ENCODE results near the gene ZBTB4. TPM values are rescaled to one million over a fixed set of nuclear protein-coding genes. Genes with fewer than 3 reads are reported as not detected.

The ZBTB4 gene
- total RNA-seq, 1 donor, result 30.9 TPM

DNA sequence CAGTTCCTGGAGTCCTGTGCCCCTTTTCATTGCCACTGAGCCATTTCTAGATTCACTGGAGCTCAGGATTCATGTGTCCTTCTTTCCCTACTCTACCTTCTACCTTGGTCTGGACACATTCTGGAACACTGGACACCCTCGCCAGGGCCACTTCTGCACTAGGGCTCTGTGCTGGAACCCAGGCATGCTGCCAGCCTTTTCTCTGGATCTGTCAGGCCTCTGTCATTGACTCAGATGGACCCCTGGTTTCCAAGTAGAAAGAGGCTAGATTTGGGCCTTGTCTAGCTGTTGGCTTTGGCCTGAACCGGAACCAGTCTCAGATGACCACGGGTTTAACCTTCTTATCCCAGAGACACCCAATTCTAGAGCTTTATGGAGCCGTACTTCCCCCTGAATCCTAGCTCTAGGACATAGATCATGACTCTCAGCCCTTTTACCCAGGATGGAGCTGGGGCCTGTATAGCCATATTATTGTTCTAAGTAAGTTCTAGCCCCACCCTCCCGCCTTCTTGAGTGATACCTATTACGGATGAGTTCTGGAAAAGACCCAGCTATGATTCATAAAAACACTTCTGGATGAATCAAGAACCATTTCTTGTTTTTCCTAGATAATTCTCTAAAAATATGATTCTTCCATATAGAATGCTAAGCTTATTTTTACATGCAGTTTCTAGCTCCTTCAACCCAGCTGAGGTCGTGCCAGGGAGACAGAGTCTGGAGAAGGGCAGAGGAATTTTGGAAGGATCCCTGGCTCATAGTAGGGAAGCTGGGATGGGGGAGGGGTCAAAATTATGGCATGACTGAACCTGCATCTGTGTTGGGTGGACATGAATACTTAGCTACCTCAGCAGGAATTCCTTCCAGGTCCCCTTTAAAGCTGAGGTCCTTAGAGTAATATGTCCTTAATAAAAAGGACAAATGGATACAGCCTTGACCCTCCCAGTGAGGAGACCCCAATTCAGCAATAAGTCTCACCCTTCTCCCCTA lies 35.6 kb downstream of the ZBTB4 start:
- Histone ChIP-seq H3K9me3 (ENCODE audit: low read depth, low read length) (no peaks in the 10 kb centered on the region), H3K27me3 (ENCODE audit: insufficient read depth, low read length) (peaks cover 72% of the 10 kb centered on the region), H3K4me1 (ENCODE audit: insufficient read depth, low read length) (peaks cover 45% of the 10 kb centered on the region), H3K4me3 (ENCODE audit: low read length) (no peak overlapping the region)

- peaks cover 61% of the 10 kb centered on the region for H3K4me1 ChIP-seq (ENCODE audit: insufficient read depth, low read length)
- peaks cover 67% of the 10 kb centered on the region for H3K27me3 ChIP-seq (ENCODE audit: insufficient read depth, low read length)
- H3K9me3 ChIP-seq (ENCODE audit: low read depth, low read length), result no peaks in the 10 kb centered on the region
- H3K4me3 ChIP-seq (ENCODE audit: low read length), result no peak overlapping the region
Observed at GRCh38 chr17:7442142-7442541, 37.3 kb downstream of the ZBTB4 start.

GRCh38 chr17:7441266-7441665 lies 38.2 kb downstream of the ZBTB4 start:
- Histone ChIP-seq H3K27me3 (ENCODE audit: insufficient read depth, low read length) (peaks cover 60% of the 10 kb centered on the region), H3K4me3 (ENCODE audit: low read length) (no peak overlapping the region), H3K4me1 (ENCODE audit: insufficient read depth, low read length) (peaks cover 65% of the 10 kb centered on the region), H3K9me3 (ENCODE audit: low read depth, low read length) (no peaks in the 10 kb centered on the region)

DNA sequence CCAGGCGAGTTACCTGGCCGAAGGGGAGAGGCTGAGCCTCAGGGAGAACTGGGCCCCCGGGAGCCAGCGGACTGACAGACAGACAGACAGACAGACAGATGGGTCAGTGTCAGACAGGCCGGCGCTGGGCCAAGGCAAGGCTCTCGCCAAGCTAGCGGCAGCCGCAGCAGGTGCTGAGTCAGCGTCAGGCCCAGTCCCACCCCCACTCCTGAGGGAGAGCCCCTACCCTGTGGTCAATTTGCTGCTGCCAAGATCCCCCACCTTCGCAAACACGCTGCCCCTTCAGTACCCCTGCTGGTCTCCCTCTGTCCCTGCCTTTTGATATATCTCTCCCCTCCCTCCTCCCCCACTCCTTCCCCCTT lies 38.6 kb downstream of the ZBTB4 start:
- peaks cover 56% of the 10 kb centered on the region for H3K27me3 ChIP-seq (ENCODE audit: insufficient read depth, low read length)

DNA sequence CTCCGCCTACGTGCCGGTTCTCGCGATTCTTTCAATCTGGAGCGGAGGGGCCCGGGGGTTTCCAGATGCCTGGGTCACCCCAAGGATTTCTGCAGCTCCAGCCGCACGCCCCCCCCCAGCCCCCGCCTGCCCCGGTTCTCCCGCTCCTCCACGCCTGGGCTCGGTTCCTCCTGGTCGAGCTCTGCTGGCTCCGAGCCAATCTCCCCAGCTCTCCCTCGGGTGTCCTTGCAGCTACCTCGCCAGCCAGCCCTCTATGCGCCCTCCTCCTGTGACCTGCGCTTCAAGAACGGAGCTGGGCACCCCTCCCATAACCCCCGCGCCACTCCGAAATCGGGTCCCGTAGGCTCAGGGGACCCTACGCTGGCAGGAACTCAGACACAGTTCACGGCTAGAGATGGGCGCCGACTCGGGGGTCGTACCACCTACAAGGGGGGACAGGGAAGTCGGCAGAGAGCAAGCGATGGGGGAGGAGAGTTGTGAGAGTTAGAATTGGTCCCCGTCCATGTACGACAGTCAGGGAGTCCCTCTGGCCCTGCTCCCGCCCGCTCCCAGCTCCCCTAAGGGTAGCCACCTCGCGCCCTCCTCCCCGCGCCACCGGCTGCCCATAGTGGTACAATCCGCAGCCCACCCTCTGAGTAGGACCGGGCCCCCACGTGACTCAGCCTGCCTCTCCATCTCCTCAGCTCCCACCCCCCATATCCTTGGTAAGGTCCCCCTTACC lies 39.2 kb downstream of the ZBTB4 start:
- Histone ChIP-seq H3K9me3 (ENCODE audit: low read depth, low read length) (no peaks in the 10 kb centered on the region), H3K4me1 (ENCODE audit: insufficient read depth, low read length) (peaks cover 59% of the 10 kb centered on the region), H3K27me3 (ENCODE audit: insufficient read depth, low read length) (peaks cover 51% of the 10 kb centered on the region), H3K4me3 (ENCODE audit: low read length) (no peak overlapping the region)

More for the DNA sequence above, 38.6 kb downstream of the ZBTB4 start:
- no peaks in the 10 kb centered on the region for H3K9me3 ChIP-seq (ENCODE audit: low read depth, low read length)
- no peak overlapping the region for H3K4me3 ChIP-seq (ENCODE audit: low read length)
- peaks cover 64% of the 10 kb centered on the region for H3K4me1 ChIP-seq (ENCODE audit: insufficient read depth, low read length)

DNA sequence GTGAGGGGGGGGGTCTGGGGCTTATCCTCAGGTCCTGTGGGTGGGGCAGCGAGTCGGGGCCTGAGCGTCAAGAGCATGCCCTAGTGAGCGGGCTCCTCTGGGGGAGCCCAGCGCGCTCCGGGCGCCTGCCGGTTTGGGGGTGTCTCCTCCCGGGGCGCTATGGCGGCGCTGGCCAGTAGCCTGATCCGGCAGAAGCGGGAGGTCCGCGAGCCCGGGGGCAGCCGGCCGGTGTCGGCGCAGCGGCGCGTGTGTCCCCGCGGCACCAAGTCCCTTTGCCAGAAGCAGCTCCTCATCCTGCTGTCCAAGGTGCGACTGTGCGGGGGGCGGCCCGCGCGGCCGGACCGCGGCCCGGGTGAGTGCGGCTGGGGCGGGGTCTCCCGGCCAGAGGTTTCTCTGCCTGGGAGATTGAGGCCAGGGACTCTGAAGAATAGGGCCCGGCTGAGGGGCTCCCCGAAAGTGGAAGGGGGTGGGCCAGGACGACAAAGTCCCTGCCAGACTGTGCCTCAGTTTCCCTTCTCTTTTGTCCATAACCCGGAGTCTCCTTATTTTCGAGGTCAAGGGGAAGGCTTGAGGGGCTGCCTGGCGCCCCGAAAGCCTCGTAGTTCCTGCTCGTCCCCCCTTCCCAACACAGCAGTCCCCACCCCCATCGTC lies 39.8 kb downstream of the ZBTB4 start, which contains the start of gene FGF11:
FGF11 (plus strand) TSS at position 51 of the 651 bp plus-strand sequence; CDS start at position 160, 109 bp downstream.
- H3K9me3 ChIP-seq (ENCODE audit: low read depth, low read length), result no peaks in the 10 kb centered on the region
- H3K4me1 ChIP-seq (ENCODE audit: insufficient read depth, low read length), result peaks cover 56% of the 10 kb centered on the region
- peak within 1 kb of the TSS; percentile 9 for H3K4me3 ChIP-seq (ENCODE audit: low read length)
- H3K27me3 ChIP-seq (ENCODE audit: insufficient read depth, low read length), result peaks cover 46% of the 10 kb centered on the region

GRCh38 chr17:7438656-7439460 lies 40.6 kb downstream of the ZBTB4 start:
- H3K4me3 ChIP-seq (ENCODE audit: low read length), result no peak overlapping the region

DNA sequence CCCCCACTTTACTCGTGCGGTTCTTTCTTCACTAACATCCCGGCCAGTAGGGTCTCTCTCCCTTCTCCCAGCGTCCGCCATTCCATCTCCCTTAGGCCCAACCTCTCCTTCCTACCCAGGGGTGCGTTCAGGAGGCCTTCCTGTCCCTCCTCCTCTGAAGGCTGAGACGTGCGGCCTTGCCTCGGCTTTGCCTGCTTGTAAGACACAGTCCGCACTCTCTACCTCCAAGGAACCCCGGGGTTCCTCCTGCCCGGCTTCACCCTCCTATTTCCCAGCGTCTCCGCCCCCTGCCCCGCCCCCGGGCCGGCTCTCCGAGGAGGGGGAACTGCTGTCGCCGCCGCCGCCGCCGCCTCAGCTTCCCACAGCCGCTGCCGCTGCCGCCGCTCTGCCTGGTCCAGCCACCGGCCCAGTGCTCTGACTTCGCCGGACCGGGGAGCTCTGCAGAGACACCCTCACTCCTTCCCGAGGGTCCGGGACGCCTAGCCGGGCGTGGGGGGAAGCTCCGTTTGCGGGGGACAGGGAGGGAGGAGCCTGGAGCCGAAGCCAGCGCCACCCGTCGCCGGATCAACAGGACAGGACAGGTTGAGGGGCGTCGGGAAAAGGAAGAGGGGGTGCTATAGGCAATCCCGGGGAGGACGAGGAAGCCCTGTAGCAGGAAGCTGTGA lies 41.3 kb downstream of the ZBTB4 start:
- Histone ChIP-seq H3K4me1 (ENCODE audit: insufficient read depth, low read length) (peaks cover 55% of the 10 kb centered on the region), H3K4me3 (ENCODE audit: low read length) (peak overlapping the region; percentile 9), H3K27me3 (ENCODE audit: insufficient read depth, low read length) (peaks cover 38% of the 10 kb centered on the region), H3K9me3 (ENCODE audit: low read depth, low read length) (no peaks in the 10 kb centered on the region)

More at GRCh38 chr17:7438656-7439460, 40.6 kb downstream of the ZBTB4 start:
- Histone ChIP-seq H3K9me3 (ENCODE audit: low read depth, low read length) (no peaks in the 10 kb centered on the region), H3K27me3 (ENCODE audit: insufficient read depth, low read length) (peaks cover 39% of the 10 kb centered on the region), H3K4me1 (ENCODE audit: insufficient read depth, low read length) (peaks cover 55% of the 10 kb centered on the region)

DNA sequence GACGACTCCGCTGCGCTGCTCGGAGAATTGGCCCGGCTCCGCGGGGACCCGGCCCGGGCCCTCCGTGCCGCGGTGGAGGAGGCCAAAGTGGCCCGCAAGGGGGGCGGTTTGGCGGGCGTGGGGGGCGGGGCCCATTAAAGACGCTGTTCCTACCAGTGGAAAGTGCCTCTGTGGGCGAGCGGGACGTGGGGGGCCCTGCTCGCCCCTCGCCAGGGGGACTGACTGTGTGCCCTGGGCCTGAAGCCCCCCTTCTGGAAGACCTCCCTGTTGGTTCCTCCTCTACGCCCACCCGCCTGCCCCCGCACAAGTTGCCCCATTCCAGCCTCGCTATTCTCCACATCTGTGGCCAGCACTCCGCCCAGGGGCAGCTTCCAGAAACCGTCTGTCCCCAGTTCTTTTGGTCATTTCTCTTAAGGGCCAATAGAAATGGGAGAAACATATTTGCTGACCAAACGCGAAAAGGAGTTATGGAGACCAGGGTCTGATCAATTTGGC lies 42.0 kb downstream of the ZBTB4 start:
- Histone ChIP-seq H3K27me3 (ENCODE audit: insufficient read depth, low read length) (peaks cover 36% of the 10 kb centered on the region), H3K4me3 (ENCODE audit: low read length) (no peak overlapping the region), H3K4me1 (ENCODE audit: insufficient read depth, low read length) (peaks cover 55% of the 10 kb centered on the region), H3K9me3 (ENCODE audit: low read depth, low read length) (no peaks in the 10 kb centered on the region)

- H3K4me3 ChIP-seq (ENCODE audit: low read length), result peak overlapping the region; percentile 44
- H3K27me3 ChIP-seq (ENCODE audit: insufficient read depth, low read length), result peaks cover 32% of the 10 kb centered on the region
Observed at GRCh38 chr17:7436556-7437368, 42.7 kb downstream of the ZBTB4 start.

DNA sequence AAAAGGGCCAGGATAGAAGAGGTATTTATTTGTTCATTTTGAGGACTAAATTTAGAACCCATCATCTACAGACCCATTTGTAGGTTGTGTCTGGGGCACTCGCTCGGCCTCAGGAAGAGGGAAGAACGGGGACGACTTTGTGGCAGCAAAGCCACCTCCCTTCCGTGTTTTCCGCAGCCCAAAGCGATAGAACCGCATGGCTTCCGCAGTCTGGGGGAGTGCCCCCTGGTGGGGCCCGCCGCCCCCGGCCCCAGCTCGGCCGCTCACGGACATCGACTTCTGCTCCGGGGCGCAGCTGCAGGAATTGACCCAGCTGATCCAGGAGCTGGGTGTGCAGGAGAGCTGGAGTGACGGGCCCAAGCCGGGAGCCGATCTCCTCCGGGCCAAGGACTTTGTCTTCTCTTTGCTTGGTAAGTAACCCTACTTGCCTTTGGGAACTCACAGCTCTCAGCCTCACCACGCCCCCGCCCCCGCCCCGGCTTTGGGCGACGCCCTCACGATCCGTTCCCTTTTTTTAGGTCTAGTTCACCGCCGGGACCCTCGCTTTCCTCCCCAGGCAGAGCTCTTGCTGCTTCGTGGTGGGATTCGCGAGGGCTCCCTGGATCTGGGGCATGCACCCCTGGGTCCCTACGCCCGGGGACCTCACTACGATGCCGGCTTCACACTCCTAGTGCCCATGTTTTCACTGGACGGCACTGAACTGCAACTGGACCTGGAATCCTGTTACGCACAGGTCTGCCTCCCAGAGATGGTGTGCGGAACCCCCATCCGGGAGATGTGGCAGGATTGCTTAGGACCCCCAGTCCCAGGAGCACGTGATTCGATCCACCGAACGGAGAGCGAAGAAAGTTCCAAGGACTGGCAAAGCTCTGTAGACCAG lies 43.5 kb downstream of the ZBTB4 start:
- peak overlapping the region; percentile 44 for H3K4me3 ChIP-seq (ENCODE audit: low read length)
- H3K27me3 ChIP-seq (ENCODE audit: insufficient read depth, low read length), result peaks cover 24% of the 10 kb centered on the region
- peaks cover 53% of the 10 kb centered on the region for H3K4me1 ChIP-seq (ENCODE audit: insufficient read depth, low read length)
- H3K9me3 ChIP-seq (ENCODE audit: low read depth, low read length), result no peaks in the 10 kb centered on the region

More at GRCh38 chr17:7436556-7437368, 42.7 kb downstream of the ZBTB4 start:
- Histone ChIP-seq H3K4me1 (ENCODE audit: insufficient read depth, low read length) (peaks cover 55% of the 10 kb centered on the region), H3K9me3 (ENCODE audit: low read depth, low read length) (no peaks in the 10 kb centered on the region)

GRCh38 chr17:7432296-7432695 lies 47.1 kb downstream of the ZBTB4 start:
- Histone ChIP-seq H3K4me3 (ENCODE audit: low read length) (no peak overlapping the region), H3K4me1 (ENCODE audit: insufficient read depth, low read length) (peaks cover 18% of the 10 kb centered on the region), H3K27me3 (ENCODE audit: insufficient read depth, low read length) (no peaks in the 10 kb centered on the region), H3K9me3 (ENCODE audit: low read depth, low read length) (no peaks in the 10 kb centered on the region)

All from mononuclear cell (primary cell).